OCI-LY7 (cell line): Measurements from ENCODE around the gene SERPINB2. TPM values are rescaled to one million over a fixed set of nuclear protein-coding genes. Genes with fewer than 3 reads are reported as not detected.

ENCODE experiments used
- BruUV-seq: library from RNA; stranded (reverse); fragments of 400-500 nt; replicated peaks from 2 replicates; lab custom pipeline; 2021; lab: Mats Ljungman, UMichigan
- CTCF ChIA-PET: fragments of 300-600 bp; sonication (Branson Sonifier 250); formaldehyde crosslinking; loops from one replicate; lab custom pipeline; 2022; ENCODE audit warnings: antibody characterized with exemption; ENCODE audit not compliant: unreplicated experiment; lab: Charles Lee
- POLR2A ChIA-PET: fragments of 300-600 bp; sonication (Branson Sonifier 250); formaldehyde crosslinking; loops from one replicate; lab custom pipeline; 2022; ENCODE audit warnings: antibody characterized with exemption; lab: Charles Lee
- DNase-seq: peaks from one replicate; pipeline ENCODE4 v3.0.0-alpha.2; 2015; ENCODE audit warnings: low spot score
- H2AFZ ChIP-seq: fragments of 200-600 bp; sonication (generic), shearing (Covaris generic); 2 replicates; pipeline ENCODE4 v1.6.1; 2014; ENCODE audit warnings: mild to moderate bottlenecking, antibody characterized with exemption, low read length, moderate library complexity
- H3K27ac ChIP-seq: fragments of 200-600 bp; sonication (generic); 2 replicates; pipeline ENCODE4 v1.5.1; 2014; ENCODE audit warnings: mixed run types, low read depth, mild to moderate bottlenecking, moderate library complexity, low read length, inconsistent platforms; ENCODE audit not compliant: poor library complexity, severe bottlenecking
- H3K36me3 ChIP-seq: fragments of 200-600 bp; sonication (generic); 2 replicates; pipeline ENCODE4 v1.6.1; 2014; ENCODE audit warnings: mild to moderate bottlenecking, antibody characterized with exemption, low read length, moderate library complexity, mixed read lengths; ENCODE audit not compliant: insufficient read depth
- H3K4me1 ChIP-seq: fragments of 200-600 bp; sonication (generic); 2 replicates; pipeline ENCODE4 v1.5.1; 2014; ENCODE audit warnings: mild to moderate bottlenecking, low read length; ENCODE audit not compliant: insufficient read depth, poor library complexity, severe bottlenecking
- H3K4me2 ChIP-seq: fragments of 200-600 bp; sonication (generic); 2 replicates; pipeline ENCODE4 v1.6.1; 2014; ENCODE audit warnings: mild to moderate bottlenecking, low read length
- H3K4me3 ChIP-seq: fragments of 200-600 bp; sonication (generic); 2 replicates; pipeline ENCODE4 v1.5.1; 2014; ENCODE audit warnings: mild to moderate bottlenecking, low read depth, low read length; ENCODE audit not compliant: poor library complexity, severe bottlenecking
- H3K79me2 ChIP-seq: fragments of 200-600 bp; sonication (generic); 2 replicates; pipeline ENCODE4 v1.6.1; 2016; ENCODE audit warnings: low read depth, mild to moderate bottlenecking, low read length, moderate library complexity, mixed read lengths; ENCODE audit not compliant: insufficient read depth
- H3K9me2 ChIP-seq: fragments of 200-600 bp; sonication (generic); 2 replicates; pipeline ENCODE4 v1.6.1; 2016; ENCODE audit warnings: mild to moderate bottlenecking, low read length, mixed read lengths; ENCODE audit not compliant: insufficient read depth
- H3K9me3 ChIP-seq: fragments of 200-600 bp; sonication (generic); 2 replicates; pipeline ENCODE4 v1.6.1; 2014; ENCODE audit warnings: mild to moderate bottlenecking, mixed run types, low read length, mixed read lengths
- H4K20me1 ChIP-seq: fragments of 200-600 bp; sonication (generic); 2 replicates; pipeline ENCODE4 v1.6.1; 2014; ENCODE audit warnings: mild to moderate bottlenecking, antibody characterized with exemption, low read length, moderate library complexity, mixed read lengths; ENCODE audit not compliant: insufficient read depth
- EZH2phosphoT487 ChIP-seq: fragments of 200-600 bp; sonication (generic); IDR thresholded peaks from 2 replicates; pipeline ENCODE4 v1.6.1; 2018; ENCODE audit warnings: low read depth, borderline replicate concordance, mild to moderate bottlenecking, mixed run types, antibody characterized with exemption, low read length, moderate library complexity, mixed read lengths
- intact Hi-C: fragments of 100-400 bp; cut with micrococcal nuclease; formaldehyde crosslinking; loops from one replicate; pipeline ENCODE4 v1.10.0; 2022; ENCODE audit not compliant: unreplicated experiment
- total RNA-seq, 2 experiments: library from RNA; depleted of rRNA in 1 of 2; stranded (reverse); fragments of >200 nt in 1 of 2; shearing (Covaris generic) in 1 of 2; gene quantifications; 2 replicates each; pipeline ENCODE4 v1.2.3, GENCODE V29; 2014 to 2022
- TF ChIP-seq, protein P1 (sequence below): fragments of 200-600 bp; sonication (generic); conservative IDR thresholded peaks from 2 replicates; pipeline ENCODE4 v1.5.1; 2014; ENCODE audit warnings: mild to moderate bottlenecking, antibody characterized with exemption, low read length, moderate library complexity, mixed read lengths

The SERPINB2 gene
- total RNA-seq, 2 experiments from 2014 or later, result not detected

DNA sequence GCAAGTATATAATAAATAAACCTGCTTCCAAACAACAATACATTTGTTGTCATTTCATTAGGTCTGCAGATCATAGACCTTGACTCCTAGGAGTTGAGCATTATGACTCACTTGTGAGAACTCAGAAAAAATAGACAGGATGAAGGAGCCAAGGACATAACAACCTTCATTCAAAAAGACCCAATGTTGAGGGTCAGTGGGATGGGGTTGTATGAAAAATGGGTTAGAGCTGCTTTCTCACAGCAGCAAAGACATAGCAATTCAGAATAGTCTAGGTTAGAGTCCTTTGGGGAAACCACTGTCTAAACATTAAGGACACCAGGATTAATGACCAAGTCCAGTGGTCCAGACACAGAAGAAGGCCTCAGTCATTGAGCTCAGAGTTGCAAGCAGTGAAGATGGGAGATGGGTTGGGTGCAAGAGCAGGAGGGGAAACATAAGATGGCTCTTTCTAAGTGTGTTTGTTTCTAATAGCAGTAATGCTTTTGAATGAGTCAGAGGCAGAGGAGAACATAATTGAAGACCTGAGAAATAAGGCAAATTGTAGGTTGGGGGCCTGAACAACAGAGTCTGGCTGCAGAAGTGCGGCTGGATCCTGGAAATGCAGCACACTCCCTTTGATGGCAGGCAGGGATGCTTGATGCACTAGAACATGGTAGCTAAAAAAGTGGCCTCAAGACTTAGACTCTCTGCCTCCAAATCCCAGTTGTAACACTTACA is 16.5 kb downstream of the SERPINB2 start:
- no peaks in the 10 kb centered on the region for H3K9me3 ChIP-seq
- H3K4me3 ChIP-seq, result no peak overlapping the region
- no peaks in the 10 kb centered on the region for H4K20me1 ChIP-seq
- H3K36me3 ChIP-seq, result no peaks in the 10 kb centered on the region
- no peak overlapping the region for H3K4me2 ChIP-seq
- H3K4me1 ChIP-seq, result no peaks in the 10 kb centered on the region
- H3K79me2 ChIP-seq, result no peaks in the 10 kb centered on the region
- TF ChIP-seq EZH2phosphoT487, result no peak
- TF ChIP-seq, protein P1, sequence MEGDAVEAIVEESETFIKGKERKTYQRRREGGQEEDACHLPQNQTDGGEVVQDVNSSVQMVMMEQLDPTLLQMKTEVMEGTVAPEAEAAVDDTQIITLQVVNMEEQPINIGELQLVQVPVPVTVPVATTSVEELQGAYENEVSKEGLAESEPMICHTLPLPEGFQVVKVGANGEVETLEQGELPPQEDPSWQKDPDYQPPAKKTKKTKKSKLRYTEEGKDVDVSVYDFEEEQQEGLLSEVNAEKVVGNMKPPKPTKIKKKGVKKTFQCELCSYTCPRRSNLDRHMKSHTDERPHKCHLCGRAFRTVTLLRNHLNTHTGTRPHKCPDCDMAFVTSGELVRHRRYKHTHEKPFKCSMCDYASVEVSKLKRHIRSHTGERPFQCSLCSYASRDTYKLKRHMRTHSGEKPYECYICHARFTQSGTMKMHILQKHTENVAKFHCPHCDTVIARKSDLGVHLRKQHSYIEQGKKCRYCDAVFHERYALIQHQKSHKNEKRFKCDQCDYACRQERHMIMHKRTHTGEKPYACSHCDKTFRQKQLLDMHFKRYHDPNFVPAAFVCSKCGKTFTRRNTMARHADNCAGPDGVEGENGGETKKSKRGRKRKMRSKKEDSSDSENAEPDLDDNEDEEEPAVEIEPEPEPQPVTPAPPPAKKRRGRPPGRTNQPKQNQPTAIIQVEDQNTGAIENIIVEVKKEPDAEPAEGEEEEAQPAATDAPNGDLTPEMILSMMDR, result no peak
- no peak for DNase-seq
- intact Hi-C loops, result no loop called here
- CTCF ChIA-PET, result no interaction called here
- H2AFZ ChIP-seq, result no peak overlapping the region
- H3K9me2 ChIP-seq, result no peaks in the 10 kb centered on the region
- POLR2A ChIA-PET, result no interaction called here
- BruUV-seq, result no TSS peak
- H3K27ac ChIP-seq, result no peak overlapping the region

DNA sequence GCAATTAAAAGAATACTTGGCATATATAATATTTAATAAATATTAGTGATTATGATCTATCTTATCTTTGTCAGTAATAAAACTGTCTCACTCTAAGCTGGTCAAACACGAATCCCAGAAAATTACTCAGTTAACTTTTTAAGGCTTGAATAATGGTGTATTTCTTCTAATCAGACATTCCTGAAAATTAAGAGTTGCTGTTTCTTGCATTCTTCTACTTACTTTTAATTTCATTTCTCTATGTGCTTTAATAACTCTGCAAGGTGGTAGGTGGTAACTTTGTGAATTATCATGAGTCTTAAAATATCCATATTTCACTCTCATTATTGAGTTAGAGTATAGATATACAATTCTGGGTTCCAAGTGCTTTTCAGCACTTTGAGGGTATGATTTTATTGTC is 17.2 kb downstream of the SERPINB2 start:
- intact Hi-C loops, result no loop called here
- Histone ChIP-seq H3K27ac (no peak overlapping the region), H3K9me2 (no peaks in the 10 kb centered on the region), H3K4me3 (no peak overlapping the region), H3K79me2 (no peaks in the 10 kb centered on the region), H3K4me2 (no peak overlapping the region), H3K9me3 (no peaks in the 10 kb centered on the region), H3K36me3 (no peaks in the 10 kb centered on the region), H2AFZ (no peak overlapping the region), H3K4me1 (no peaks in the 10 kb centered on the region), H4K20me1 (no peaks in the 10 kb centered on the region)
- TF ChIP-seq, protein P1, result no peak
- no peak for TF ChIP-seq EZH2phosphoT487
- no TSS peak for BruUV-seq
- CTCF ChIA-PET, result no interaction called here
- POLR2A ChIA-PET, result no interaction called here
- no peak for DNase-seq

DNA sequence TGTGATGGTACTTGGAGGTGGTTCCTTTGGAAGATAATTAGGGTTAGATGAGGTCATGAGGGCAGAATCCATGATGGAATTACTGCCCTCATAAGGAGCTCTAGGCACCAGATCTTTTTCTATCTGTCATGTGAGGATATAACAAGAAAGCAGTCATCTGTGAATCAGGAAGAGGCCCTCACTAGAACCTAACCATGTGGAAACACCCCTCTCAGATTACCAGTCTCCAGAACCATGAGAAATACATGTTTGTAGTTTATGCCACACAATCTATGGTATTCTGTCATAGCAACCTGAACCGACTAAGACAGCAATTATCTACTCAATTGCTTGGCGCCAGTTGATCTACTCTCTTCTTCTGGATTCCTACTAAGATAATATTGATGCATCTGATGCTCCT is 17.9 kb downstream of the SERPINB2 start:
- no peak overlapping the region for H2AFZ ChIP-seq

More for the DNA sequence above, 17.9 kb downstream of the SERPINB2 start:
- H3K27ac ChIP-seq, result no peak overlapping the region
- ChIA-PET POLR2A (no interaction called here), CTCF (no interaction called here)
- BruUV-seq, result no TSS peak
- DNase-seq, result no peak
- no peaks in the 10 kb centered on the region for H3K36me3 ChIP-seq
- no peak overlapping the region for H3K4me3 ChIP-seq
- intact Hi-C loops, result no loop called here
- TF ChIP-seq EZH2phosphoT487, result no peak
- TF ChIP-seq, protein P1, result no peak
- no peaks in the 10 kb centered on the region for H3K79me2 ChIP-seq
- H4K20me1 ChIP-seq, result no peaks in the 10 kb centered on the region
- no peak overlapping the region for H3K4me2 ChIP-seq
- H3K4me1 ChIP-seq, result no peaks in the 10 kb centered on the region
- no peaks in the 10 kb centered on the region for H3K9me3 ChIP-seq
- no peaks in the 10 kb centered on the region for H3K9me2 ChIP-seq
